K562 (cell line): Measurements from ENCODE around the gene MTERF4. TPM values are rescaled to one million over a fixed set of nuclear protein-coding genes. Genes with fewer than 3 reads are reported as not detected.

Experiments used
- ATAC-seq: fragments of 200-7000 bp; cut with Tn5 transposase; 3 replicates; pipeline ENCODE4 v1.9.1; 2020; ENCODE audit warnings: moderate library complexity
- BruUV-seq: library from RNA; stranded (reverse); fragments of 400-500 nt; replicated peaks from 2 replicates; lab custom pipeline; 2021; lab: Mats Ljungman, UMichigan
- CTCF ChIA-PET: fragments of 300-600 bp; formaldehyde crosslinking; extraction: SDS; loops from one replicate; lab custom pipeline; 2021; ENCODE audit warnings: low intra/inter-chr PET ratio; lab: Yijun Ruan, JAX
- POLR2A ChIA-PET: fragments of 300-600, 350-650 bp; sonication (Branson Sonifier 250); formaldehyde crosslinking; extraction: SDS; loops from one replicate; lab custom pipeline; 2021; ENCODE audit warnings: antibody characterized with exemption, inconsistent platforms; lab: Yijun Ruan, JAX
- DNase-seq, 4 experiments: peaks; one replicate each; pipeline versions ENCODE4 v3.0.0 to v3.0.0-alpha.2; 2011 to 2018; ENCODE audit warnings: low spot score in 3 of 4, mixed read lengths in 3 of 4; ENCODE audit errors: extremely low read depth in 1 of 4
- FAIRE-seq: peaks from 2 replicates; lab custom pipeline; 2011; peaks lifted over from hg19 to GRCh38; lab: Jason Lieb, UNC
- H2AFZ ChIP-seq: 2 replicates; pipeline ENCODE4 v1.6.0; 2011; ENCODE audit warnings: low read depth, low read length, control low read depth, inconsistent platforms
- H3K27ac ChIP-seq: fragments of 200-600 bp; 3 replicates; pipeline ENCODE4 v1.8.0; 2011; ENCODE audit warnings: low read depth, mild to moderate bottlenecking, control low read depth, inconsistent platforms, low read length, moderate library complexity, mixed read lengths; ENCODE audit errors: extremely low read depth
- H3K27me3 ChIP-seq, 2 experiments: fragments of 300-600 bp in 1 of 2; 2 replicates in 1 of 2; 3 replicates in 1 of 2; pipeline versions ENCODE4 v1.6.0 to v1.8.0; 2011; ENCODE audit warnings: inconsistent platforms in 2 of 2, low read length in 2 of 2, mild to moderate bottlenecking in 1 of 2, mixed read lengths in 1 of 2, moderate library complexity in 1 of 2; ENCODE audit not compliant: control insufficient read depth in 2 of 2, insufficient read depth in 2 of 2
- H3K36me3 ChIP-seq: fragments of 300-600 bp; 3 replicates; pipeline ENCODE4 v1.8.0; 2011; ENCODE audit warnings: mild to moderate bottlenecking, low read length, inconsistent platforms; ENCODE audit not compliant: control insufficient read depth, insufficient read depth
- H3K4me1 ChIP-seq, 2 experiments: fragments of 200-600 bp in 1 of 2; replicated peaks in 1 of 2; 2 replicates in 1 of 2; 3 replicates in 1 of 2; pipeline versions ENCODE4 v1.5.1 to v1.8.0; 2011; ENCODE audit warnings: inconsistent platforms in 2 of 2, low read length in 2 of 2, mild to moderate bottlenecking in 1 of 2, mixed read lengths in 1 of 2, moderate library complexity in 1 of 2; ENCODE audit not compliant: control insufficient read depth in 2 of 2, insufficient read depth in 2 of 2
- H3K4me2 ChIP-seq: 2 replicates; pipeline ENCODE4 v1.6.1; 2011; ENCODE audit warnings: low read length, control low read depth, inconsistent platforms, mixed read lengths; ENCODE audit not compliant: insufficient read depth
- H3K4me3 ChIP-seq: fragments of 200-600 bp; sonication (generic), shearing (Covaris generic); 2 replicates; pipeline ENCODE4 v1.5.1; 2016; ENCODE audit warnings: control low read depth, inconsistent platforms
- H3K79me2 ChIP-seq: fragments of 200-600 bp; 3 replicates; pipeline ENCODE4 v1.8.0; 2011; ENCODE audit warnings: low read length, inconsistent platforms; ENCODE audit not compliant: control insufficient read depth, insufficient read depth
- H3K9ac ChIP-seq, 2 experiments: 2 replicates each; pipeline versions ENCODE4 v1.6.0 to v1.6.1; 2011; ENCODE audit warnings: low read depth in 2 of 2, low read length in 2 of 2, control low read depth in 1 of 2, inconsistent platforms in 1 of 2, mild to moderate bottlenecking in 1 of 2, mixed read lengths in 1 of 2; ENCODE audit not compliant: insufficient read depth in 1 of 2
- H3K9me1 ChIP-seq: one replicate; pipeline ENCODE4 v1.6.0; 2011; ENCODE audit warnings: inconsistent platforms, mild to moderate bottlenecking, low read length, moderate library complexity; ENCODE audit not compliant: control insufficient read depth, insufficient read depth
- H3K9me3 ChIP-seq: replicated peaks from 2 replicates; pipeline ENCODE4 v1.5.1; 2011; ENCODE audit warnings: low read depth, low read length, inconsistent platforms; ENCODE audit not compliant: control insufficient read depth, insufficient read depth
- H4K20me1 ChIP-seq: replicated peaks from 2 replicates; pipeline ENCODE4 v1.6.1; 2011; ENCODE audit warnings: low read length, inconsistent platforms, mixed read lengths; ENCODE audit not compliant: control insufficient read depth, insufficient read depth
- ATF1 ChIP-seq, 2 experiments: fragments of 450-650 bp in 1 of 2; IDR thresholded peaks; 2 replicates each; pipeline ENCODE4 v1.6.1; 2016; ENCODE audit warnings: missing compliant biosample characterization in 1 of 2, missing genetic modification characterization in 1 of 2
- CHCHD3 ChIP-seq: fragments of 250-450 bp; sonication (Bioruptor Pico); IDR thresholded peaks from 2 replicates; pipeline ENCODE4 v2.1.2; 2022; ENCODE audit warnings: mild to moderate bottlenecking
- CHD1 ChIP-seq: fragments of 200-600 bp; sonication (generic); IDR thresholded peaks from one replicate; pipeline ENCODE4 v1.6.1; 2012; ENCODE audit warnings: mild to moderate bottlenecking, moderate library complexity, low read length, inconsistent platforms
- HDAC6 ChIP-seq: IDR thresholded peaks from 2 replicates; pipeline ENCODE4 v1.6.1; 2012; ENCODE audit warnings: low read depth, mild to moderate bottlenecking, control low read depth, inconsistent platforms, low read length, moderate library complexity
- HDAC8 ChIP-seq: fragments of 450-650 bp; IDR thresholded peaks from 2 replicates; pipeline ENCODE4 v1.6.1; 2016; ENCODE audit warnings: mild to moderate bottlenecking, missing genetic modification characterization, moderate library complexity, missing compliant biosample characterization
- L3MBTL2 ChIP-seq: fragments of 450-650 bp; IDR thresholded peaks from 2 replicates; pipeline ENCODE4 v1.6.1; 2016; ENCODE audit warnings: mild to moderate bottlenecking, moderate library complexity
- MAFK ChIP-seq: IDR thresholded peaks from 2 replicates; pipeline ENCODE4 v1.6.1; 2011; ENCODE audit warnings: low read length, improper control_type of control experiment
- MCM3 ChIP-seq: fragments of 450-650 bp; IDR thresholded peaks from 2 replicates; pipeline ENCODE4 v1.6.1; 2016
- RBM25 ChIP-seq: fragments of 200-400 bp; formaldehyde crosslinking; IDR thresholded peaks from 2 replicates; pipeline ENCODE4 v1.6.1; 2018; ENCODE audit warnings: low read length, low read depth, moderate library complexity; ENCODE audit not compliant: severe bottlenecking
- SMARCC2 ChIP-seq: fragments of 450-650 bp; IDR thresholded peaks from 2 replicates; pipeline ENCODE4 v1.6.1; 2017; ENCODE audit warnings: antibody characterized with exemption, moderate library complexity, mild to moderate bottlenecking, low read depth
- STAT5A ChIP-seq: IDR thresholded peaks from 2 replicates; pipeline ENCODE4 v1.6.1; 2012; ENCODE audit warnings: low read length, inconsistent platforms, borderline replicate concordance
- TCF3 ChIP-seq: sonication (generic); formaldehyde crosslinking; IDR thresholded peaks from 2 replicates; pipeline ENCODE4 v1.4.0; 2020; ENCODE audit warnings: mild to moderate bottlenecking, missing genetic modification reagents
- WGBS: fragments of 100-300 bp; shearing (Covaris generic); methylation state at CpG from one replicate; pipeline ENCODE4 v1.1.6; 2016; ENCODE audit warnings: low coverage, mixed read lengths; ENCODE audit not compliant: insufficient coverage; ENCODE audit errors: missing lambda C conversion rate; 5-methylcytosine and 5-hydroxymethylcytosine counted together
- in situ Hi-C: fragments of 300-500 bp; cut with MboI; formaldehyde crosslinking; loops from 4 replicates; pipeline ENCODE4 v1.15.0; 2018; ENCODE audit warnings: inconsistent platforms, mixed read lengths
- intact Hi-C: fragments of 100-400 bp; cut with micrococcal nuclease; formaldehyde crosslinking; loops from 2 replicates; pipeline ENCODE4 v1.14.2; 2022
- polyA plus RNA-seq, 8 experiments: library from polyadenylated mRNA; depleted of rRNA in 4 of 8; stranded (reverse) in 5 of 8; unstranded in 3 of 8; fragments of >200 nt; fragmentation: Nextera tagmentation in 2 of 8; fragmentation: Illumina TruSeq in 1 of 8; extraction: Ambion mirVana in 2 of 8; extraction: Trizol in 1 of 8; gene quantifications; 2 replicates each; pipeline versions ENCODE4 v1.2.1 to v1.2.3, GENCODE V29; 2011 to 2014; ENCODE audit warnings: inconsistent platforms in 1 of 8, missing spikeins in 1 of 8
- total RNA-seq, 7 experiments: library from RNA; depleted of rRNA in 6 of 7; stranded (reverse); fragments of >200 nt in 6 of 7; fragmentation: Illumina TruSeq in 2 of 7; extraction: Trizol in 2 of 7; gene quantifications; 2 replicates each; pipeline versions ENCODE4 v1.2.1 to v1.2.3, GENCODE V29; 2011 to 2021; ENCODE audit warnings: low replicate concordance in 1 of 7
- TF ChIP-seq, protein P1 (sequence below): fragments of 450-650 bp; IDR thresholded peaks from one replicate; pipeline ENCODE4 v1.6.1; 2018; ENCODE audit warnings: mild to moderate bottlenecking, moderate library complexity; ENCODE audit not compliant: partially characterized antibody
- TF ChIP-seq, protein P2 (sequence below): sonication (generic); formaldehyde crosslinking; IDR thresholded peaks from 2 replicates; pipeline ENCODE4 v1.8.0; 2022; ENCODE audit warnings: mild to moderate bottlenecking, missing genetic modification reagents
- TF ChIP-seq, protein P3 (sequence below): fragments of 250-450 bp; sonication (Bioruptor Pico); IDR thresholded peaks from 2 replicates; pipeline ENCODE4 v1.4.0; 2020; ENCODE audit warnings: mild to moderate bottlenecking, moderate library complexity
- TF ChIP-seq, protein P4 (sequence below): fragments of 250-450 bp; sonication (Bioruptor Pico); IDR thresholded peaks from 2 replicates; pipeline ENCODE4 v1.5.0; 2021; ENCODE audit warnings: mild to moderate bottlenecking, borderline replicate concordance

MTERF4 gene
- total and polyA plus RNA-seq, 9 of the 15 experiments (the other 6 are each of a cell fraction or from before 2014, with no cell fraction given): 15.3 to 29.6 (median 21.2) TPM

DNA sequence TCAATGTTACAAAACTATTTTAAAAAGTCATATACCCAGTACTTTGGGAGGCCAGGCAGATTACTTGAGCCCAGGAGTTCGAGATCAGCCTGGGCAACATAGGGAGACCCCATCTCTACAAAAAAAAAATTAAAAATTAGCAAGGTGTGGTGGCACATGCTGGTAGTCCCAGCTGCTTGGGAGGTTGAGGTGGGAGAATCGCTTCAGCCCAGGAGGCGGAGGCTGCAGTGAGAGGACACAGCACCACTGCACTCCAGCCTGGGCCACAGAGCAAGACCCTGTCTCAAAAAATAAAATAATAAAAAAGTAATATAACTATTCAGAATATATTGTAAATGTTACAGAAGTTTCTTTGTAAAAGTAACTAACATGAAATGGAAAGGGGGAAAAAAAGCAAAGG is 45.2 kb upstream of the MTERF4 start:
- Histone ChIP-seq H3K9ac (no peak overlapping the region), H3K9me1 (no peaks in the 10 kb centered on the region), H3K4me1 (peaks cover 14 to 26% of the 10 kb centered on the region in 2 experiments; a peak in 4 of 5 replicates), H3K27me3 (no peaks in the 10 kb centered on the region), H3K27ac (no peak overlapping the region), H3K4me3 (no peak overlapping the region), H3K79me2 (peaks cover 25% of the 10 kb centered on the region), H2AFZ (no peak overlapping the region), H4K20me1 (no peaks in the 10 kb centered on the region), H3K9me3 (no peaks in the 10 kb centered on the region), H3K36me3 (0 out of 3 replicates have a peak, but pooled peaks cover 3% of the 10 kb centered on the region), H3K4me2 (no peak overlapping the region)
- CTCF ChIA-PET: no interaction called here
- DNase-seq: no peak
- in situ Hi-C loops (no loop called here), intact Hi-C loops (no loop called here)
- 96% methylated on average over 3 of the region's 3 CpGs for WGBS
- no TSS peak for BruUV-seq
- no peak for FAIRE-seq
- POLR2A ChIA-PET: interaction anchor here (1.3 kb wide), 1 partner anchor 11 kb away, joined by 4 read pairs; no protein-coding TSS in a partner anchor
- ATAC-seq: no peak
- TF ChIP-seq TCF3 (CRISPR knock-in tag) (no peak), HDAC6 (no peak), CHD1 (no peak), L3MBTL2 (no peak), ATF1 (CRISPR knock-in tag; IDR thresholded peaks at IDR 0.05) (no peak), ATF1 (tag; IDR thresholded peaks at IDR 0.05) (no peak), SMARCC2 (no peak), MAFK (no peak), RBM25 (no peak), STAT5A (no peak), HDAC8 (no peak), CHCHD3 (no peak), MCM3 (no peak)
- TF ChIP-seq, protein P1, sequence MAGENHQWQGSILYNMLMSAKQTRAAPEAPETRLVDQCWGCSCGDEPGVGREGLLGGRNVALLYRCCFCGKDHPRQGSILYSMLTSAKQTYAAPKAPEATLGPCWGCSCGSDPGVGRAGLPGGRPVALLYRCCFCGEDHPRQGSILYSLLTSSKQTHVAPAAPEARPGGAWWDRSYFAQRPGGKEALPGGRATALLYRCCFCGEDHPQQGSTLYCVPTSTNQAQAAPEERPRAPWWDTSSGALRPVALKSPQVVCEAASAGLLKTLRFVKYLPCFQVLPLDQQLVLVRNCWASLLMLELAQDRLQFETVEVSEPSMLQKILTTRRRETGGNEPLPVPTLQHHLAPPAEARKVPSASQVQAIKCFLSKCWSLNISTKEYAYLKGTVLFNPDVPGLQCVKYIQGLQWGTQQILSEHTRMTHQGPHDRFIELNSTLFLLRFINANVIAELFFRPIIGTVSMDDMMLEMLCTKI: no peak
- TF ChIP-seq, protein P2, sequence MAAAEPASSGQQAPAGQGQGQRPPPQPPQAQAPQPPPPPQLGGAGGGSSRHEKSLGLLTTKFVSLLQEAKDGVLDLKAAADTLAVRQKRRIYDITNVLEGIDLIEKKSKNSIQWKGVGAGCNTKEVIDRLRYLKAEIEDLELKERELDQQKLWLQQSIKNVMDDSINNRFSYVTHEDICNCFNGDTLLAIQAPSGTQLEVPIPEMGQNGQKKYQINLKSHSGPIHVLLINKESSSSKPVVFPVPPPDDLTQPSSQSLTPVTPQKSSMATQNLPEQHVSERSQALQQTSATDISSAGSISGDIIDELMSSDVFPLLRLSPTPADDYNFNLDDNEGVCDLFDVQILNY: no peak
- TF ChIP-seq, protein P3, sequence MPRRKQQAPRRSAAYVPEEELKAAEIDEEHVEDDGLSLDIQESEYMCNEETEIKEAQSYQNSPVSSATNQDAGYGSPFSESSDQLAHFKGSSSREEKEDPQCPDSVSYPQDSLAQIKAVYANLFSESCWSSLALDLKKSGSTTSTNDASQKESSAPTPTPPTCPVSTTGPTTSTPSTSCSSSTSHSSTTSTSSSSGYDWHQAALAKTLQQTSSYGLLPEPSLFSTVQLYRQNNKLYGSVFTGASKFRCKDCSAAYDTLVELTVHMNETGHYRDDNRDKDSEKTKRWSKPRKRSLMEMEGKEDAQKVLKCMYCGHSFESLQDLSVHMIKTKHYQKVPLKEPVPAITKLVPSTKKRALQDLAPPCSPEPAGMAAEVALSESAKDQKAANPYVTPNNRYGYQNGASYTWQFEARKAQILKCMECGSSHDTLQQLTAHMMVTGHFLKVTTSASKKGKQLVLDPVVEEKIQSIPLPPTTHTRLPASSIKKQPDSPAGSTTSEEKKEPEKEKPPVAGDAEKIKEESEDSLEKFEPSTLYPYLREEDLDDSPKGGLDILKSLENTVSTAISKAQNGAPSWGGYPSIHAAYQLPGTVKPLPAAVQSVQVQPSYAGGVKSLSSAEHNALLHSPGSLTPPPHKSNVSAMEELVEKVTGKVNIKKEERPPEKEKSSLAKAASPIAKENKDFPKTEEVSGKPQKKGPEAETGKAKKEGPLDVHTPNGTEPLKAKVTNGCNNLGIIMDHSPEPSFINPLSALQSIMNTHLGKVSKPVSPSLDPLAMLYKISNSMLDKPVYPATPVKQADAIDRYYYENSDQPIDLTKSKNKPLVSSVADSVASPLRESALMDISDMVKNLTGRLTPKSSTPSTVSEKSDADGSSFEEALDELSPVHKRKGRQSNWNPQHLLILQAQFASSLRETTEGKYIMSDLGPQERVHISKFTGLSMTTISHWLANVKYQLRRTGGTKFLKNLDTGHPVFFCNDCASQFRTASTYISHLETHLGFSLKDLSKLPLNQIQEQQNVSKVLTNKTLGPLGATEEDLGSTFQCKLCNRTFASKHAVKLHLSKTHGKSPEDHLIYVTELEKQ (CRISPR knock-in tag): no peak
- TF ChIP-seq, protein P4, sequence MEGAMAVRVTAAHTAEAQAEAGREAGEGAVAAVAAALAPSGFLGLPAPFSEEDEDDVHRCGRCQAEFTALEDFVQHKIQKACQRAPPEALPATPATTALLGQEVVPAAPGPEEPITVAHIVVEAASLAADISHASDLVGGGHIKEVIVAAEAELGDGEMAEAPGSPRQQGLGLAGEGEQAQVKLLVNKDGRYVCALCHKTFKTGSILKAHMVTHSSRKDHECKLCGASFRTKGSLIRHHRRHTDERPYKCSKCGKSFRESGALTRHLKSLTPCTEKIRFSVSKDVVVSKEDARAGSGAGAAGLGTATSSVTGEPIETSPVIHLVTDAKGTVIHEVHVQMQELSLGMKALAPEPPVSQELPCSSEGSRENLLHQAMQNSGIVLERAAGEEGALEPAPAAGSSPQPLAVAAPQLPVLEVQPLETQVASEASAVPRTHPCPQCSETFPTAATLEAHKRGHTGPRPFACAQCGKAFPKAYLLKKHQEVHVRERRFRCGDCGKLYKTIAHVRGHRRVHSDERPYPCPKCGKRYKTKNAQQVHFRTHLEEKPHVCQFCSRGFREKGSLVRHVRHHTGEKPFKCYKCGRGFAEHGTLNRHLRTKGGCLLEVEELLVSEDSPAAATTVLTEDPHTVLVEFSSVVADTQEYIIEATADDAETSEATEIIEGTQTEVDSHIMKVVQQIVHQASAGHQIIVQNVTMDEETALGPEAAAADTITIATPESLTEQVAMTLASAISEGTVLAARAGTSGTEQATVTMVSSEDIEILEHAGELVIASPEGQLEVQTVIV (CRISPR knock-in tag): no peak
